NCI-H128 (cell line): ENCODE data around the gene RNU6-8.
A peak's percentile ranks its signal among the peaks of the same experiment; 100 is the strongest.

Experiments
- DNase-seq: peaks from one replicate; lab custom pipeline; 2025; ENCODE audit not compliant: unreplicated experiment; lab: John Stamatoyannopoulos, UW

RNU6-8 gene

GRCh38 chr14:32202998-32203882 is at the start of gene RNU6-8:
Gene RNU6-8 (minus strand): TSS chr14:32203269.
- peak; percentile 85 for DNase-seq

GRCh38 chr14:32252030-32252670 is 49.1 kb upstream of the RNU6-8 start:
- DNase-seq = peak; percentile 44

GRCh38 chr14:32251530-32251929 is 48.5 kb upstream of the RNU6-8 start:
- no peak for DNase-seq

GRCh38 chr14:32250681-32251080 is 47.6 kb upstream of the RNU6-8 start:
- DNase-seq = no peak

GRCh38 chr14:32249780-32250179 is 46.7 kb upstream of the RNU6-8 start:
- DNase-seq = no peak

- DNase-seq = no peak
These were observed 46.3 kb upstream of the RNU6-8 start for GRCh38 chr14:32249371-32249770.

- DNase-seq = no peak
These were observed 43.7 kb upstream of the RNU6-8 start for GRCh38 chr14:32246751-32247150.

- DNase-seq = no peak
These were observed 41.3 kb upstream of the RNU6-8 start for GRCh38 chr14:32244404-32244803.

GRCh38 chr14:32233260-32233659 is 30.2 kb upstream of the RNU6-8 start:
- no peak for DNase-seq

GRCh38 chr14:32232481-32232880 is 29.4 kb upstream of the RNU6-8 start:
- no peak for DNase-seq

GRCh38 chr14:32230695-32231280 is 27.7 kb upstream of the RNU6-8 start:
- DNase-seq = no peak

GRCh38 chr14:32230181-32230580 is 27.1 kb upstream of the RNU6-8 start:
- no peak for DNase-seq

GRCh38 chr14:32226056-32226455 is 23.0 kb upstream of the RNU6-8 start:
- no peak for DNase-seq

GRCh38 chr14:32225378-32225920 is 22.4 kb upstream of the RNU6-8 start:
- DNase-seq = no peak

- DNase-seq = no peak
These were observed 21.8 kb upstream of the RNU6-8 start for GRCh38 chr14:32224737-32225377.

GRCh38 chr14:32217301-32217700 is 14.2 kb upstream of the RNU6-8 start:
- DNase-seq = peak; percentile 47

- DNase-seq = no peak
These were observed 9.8 kb upstream of the RNU6-8 start for GRCh38 chr14:32212833-32213232.

- DNase-seq = no peak
These were observed 8.0 kb upstream of the RNU6-8 start for GRCh38 chr14:32211068-32211404.

GRCh38 chr14:32209471-32209870 is 6.4 kb upstream of the RNU6-8 start:
- DNase-seq = no peak

- DNase-seq = no peak
These were observed 5.4 kb upstream of the RNU6-8 start for GRCh38 chr14:32208490-32208889.

GRCh38 chr14:32206552-32206951 is 3.5 kb upstream of the RNU6-8 start:
- no peak for DNase-seq
